ENCODE results near the gene WTIP.
"Not testable (repeated sequence)": the region's sequence is repeated elsewhere in the genome, so short reads cannot be mapped to it uniquely, and the experiment has no call there.

The WTIP gene

GRCh38 chr19:34504273-34504808 lies 22.8 kb downstream of the WTIP start:
- DNase-seq, result no peak

- DNase-seq, result no peak
Observed at GRCh38 chr19:34504809-34505291, 23.3 kb downstream of the WTIP start.

- no peak for DNase-seq
Observed at GRCh38 chr19:34505321-34506025, 23.9 kb downstream of the WTIP start.

- DNase-seq, result no peak
Observed at GRCh38 chr19:34506026-34506370, 24.4 kb downstream of the WTIP start.

GRCh38 chr19:34507414-34508067 lies 26.0 kb downstream of the WTIP start:
- no peak for DNase-seq

GRCh38 chr19:34508540-34508939 lies 27.0 kb downstream of the WTIP start:
- DNase-seq, result no peak

GRCh38 chr19:34510904-34511303 lies 29.3 kb downstream of the WTIP start:
- not testable (repeated sequence) for DNase-seq

- no peak for DNase-seq
Observed at GRCh38 chr19:34512254-34512822, 30.8 kb downstream of the WTIP start.

- no peak for DNase-seq
Observed at GRCh38 chr19:34513767-34514166, 32.2 kb downstream of the WTIP start.

GRCh38 chr19:34519602-34520001 lies 38.0 kb downstream of the WTIP start:
- DNase-seq, result no peak

- DNase-seq, result no peak
Observed at GRCh38 chr19:34523408-34523807, 41.9 kb downstream of the WTIP start.

- DNase-seq, result no peak
Observed at GRCh38 chr19:34525001-34525400, 43.4 kb downstream of the WTIP start.

- DNase-seq, result no peak
Observed at GRCh38 chr19:34534206-34534605, 52.6 kb downstream of the WTIP start.

- no peak for DNase-seq
Observed at GRCh38 chr19:34539396-34539795, 57.8 kb downstream of the WTIP start.

GRCh38 chr19:34540811-34541557 lies 59.4 kb downstream of the WTIP start:
- DNase-seq, result no peak

GRCh38 chr19:34549833-34550232 lies 68.3 kb downstream of the WTIP start:
- no peak for DNase-seq

GRCh38 chr19:34555447-34555846 lies 73.9 kb downstream of the WTIP start:
- no peak for DNase-seq

GRCh38 chr19:34556488-34556887 lies 74.9 kb downstream of the WTIP start:
- DNase-seq, result no peak

GRCh38 chr19:34559045-34559444 lies 77.5 kb downstream of the WTIP start:
- no peak for DNase-seq

- DNase-seq, result no peak
Observed at GRCh38 chr19:34560229-34560628, 78.7 kb downstream of the WTIP start.
